GM12864 (cell line): ENCODE measurements around the gene BCAR3.

Experiments
- DNase-seq: peaks from one replicate; pipeline ENCODE4 v3.0.0-alpha.2; 2011; ENCODE audit warnings: low read depth
- H3K4me3 ChIP-seq: 2 replicates; pipeline ENCODE4 v1.5.1; 2011; ENCODE audit warnings: mild to moderate bottlenecking, low read depth, low read length, control low read depth
- TF ChIP-seq, protein P1 (sequence below): IDR thresholded peaks from 2 replicates; pipeline ENCODE4 v1.5.1; 2011; ENCODE audit warnings: low read depth, mild to moderate bottlenecking, moderate library complexity, low read length, control low read depth, inconsistent platforms; ENCODE audit errors: missing control alignments

BCAR3 gene

DNA sequence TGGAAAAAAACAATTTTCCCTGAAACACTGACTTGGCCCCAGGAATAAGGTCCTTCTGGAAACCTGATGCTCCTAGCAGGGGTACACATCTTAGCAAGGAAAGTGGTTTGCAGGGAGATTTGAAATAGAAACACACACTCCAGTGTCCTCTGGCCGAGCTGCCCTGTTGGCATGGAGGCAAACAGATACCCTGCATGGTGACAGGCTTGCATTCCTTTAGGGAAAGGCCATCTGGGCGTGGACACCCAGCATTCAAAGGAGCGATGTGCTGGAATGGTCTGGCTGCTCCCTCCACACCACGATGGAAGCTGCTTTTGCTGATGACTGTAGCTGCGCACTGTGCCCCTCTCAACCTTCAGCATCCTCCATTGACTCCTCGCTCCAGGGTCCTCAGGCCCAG lies 41.5 kb upstream of the BCAR3 start:
- H3K4me3 ChIP-seq: no peak overlapping the region
- no peak for DNase-seq
- TF ChIP-seq, protein P1, sequence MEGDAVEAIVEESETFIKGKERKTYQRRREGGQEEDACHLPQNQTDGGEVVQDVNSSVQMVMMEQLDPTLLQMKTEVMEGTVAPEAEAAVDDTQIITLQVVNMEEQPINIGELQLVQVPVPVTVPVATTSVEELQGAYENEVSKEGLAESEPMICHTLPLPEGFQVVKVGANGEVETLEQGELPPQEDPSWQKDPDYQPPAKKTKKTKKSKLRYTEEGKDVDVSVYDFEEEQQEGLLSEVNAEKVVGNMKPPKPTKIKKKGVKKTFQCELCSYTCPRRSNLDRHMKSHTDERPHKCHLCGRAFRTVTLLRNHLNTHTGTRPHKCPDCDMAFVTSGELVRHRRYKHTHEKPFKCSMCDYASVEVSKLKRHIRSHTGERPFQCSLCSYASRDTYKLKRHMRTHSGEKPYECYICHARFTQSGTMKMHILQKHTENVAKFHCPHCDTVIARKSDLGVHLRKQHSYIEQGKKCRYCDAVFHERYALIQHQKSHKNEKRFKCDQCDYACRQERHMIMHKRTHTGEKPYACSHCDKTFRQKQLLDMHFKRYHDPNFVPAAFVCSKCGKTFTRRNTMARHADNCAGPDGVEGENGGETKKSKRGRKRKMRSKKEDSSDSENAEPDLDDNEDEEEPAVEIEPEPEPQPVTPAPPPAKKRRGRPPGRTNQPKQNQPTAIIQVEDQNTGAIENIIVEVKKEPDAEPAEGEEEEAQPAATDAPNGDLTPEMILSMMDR: no peak

DNA sequence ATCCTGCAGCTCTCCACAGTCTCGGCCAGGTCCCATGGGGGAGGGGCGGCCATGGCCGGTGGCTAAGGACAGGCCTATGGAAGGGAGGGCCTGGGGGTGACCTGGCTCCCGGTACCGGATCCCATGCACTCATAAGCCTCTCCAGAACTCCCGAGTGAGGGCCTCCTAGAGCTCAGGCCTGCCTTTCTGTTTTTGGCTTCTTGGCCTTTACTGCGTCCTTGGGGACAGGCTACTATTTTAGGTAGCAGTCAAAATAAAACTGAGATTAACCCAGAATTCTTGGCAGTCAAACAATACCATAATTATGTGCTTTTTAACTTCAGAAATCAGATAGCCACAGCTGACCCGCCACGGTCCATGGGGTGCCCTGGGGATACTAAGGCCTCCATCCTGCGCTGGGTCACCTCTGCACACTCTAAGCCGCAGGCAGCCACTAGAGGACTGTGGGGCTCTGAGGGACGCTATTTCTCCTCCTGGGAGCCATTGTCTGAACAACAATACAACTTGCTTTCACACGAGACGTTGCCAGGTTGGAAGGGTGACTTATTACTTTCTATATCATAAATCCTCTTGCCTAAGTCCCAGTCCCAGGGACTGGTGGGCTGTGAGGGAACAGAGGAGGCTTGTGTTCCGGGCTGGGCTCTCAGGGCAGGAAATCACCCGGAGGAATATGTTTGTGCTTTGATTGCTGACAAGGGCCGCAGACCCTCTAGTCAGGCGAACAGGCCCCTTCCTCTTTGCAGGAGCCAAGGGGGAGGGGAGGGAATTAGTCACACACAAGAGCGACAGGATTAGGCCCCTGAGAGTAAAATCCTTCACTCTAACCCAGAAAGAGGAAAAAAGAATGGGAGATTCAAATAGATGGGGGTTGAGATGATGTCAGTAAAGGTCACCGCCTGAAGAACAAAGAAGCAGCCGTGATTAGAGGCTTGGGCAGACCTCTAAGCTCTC lies 40.7 kb upstream of the BCAR3 start:
- H3K4me3 ChIP-seq: no peak overlapping the region
- TF ChIP-seq, protein P1: no peak
- DNase-seq: no peak

DNA sequence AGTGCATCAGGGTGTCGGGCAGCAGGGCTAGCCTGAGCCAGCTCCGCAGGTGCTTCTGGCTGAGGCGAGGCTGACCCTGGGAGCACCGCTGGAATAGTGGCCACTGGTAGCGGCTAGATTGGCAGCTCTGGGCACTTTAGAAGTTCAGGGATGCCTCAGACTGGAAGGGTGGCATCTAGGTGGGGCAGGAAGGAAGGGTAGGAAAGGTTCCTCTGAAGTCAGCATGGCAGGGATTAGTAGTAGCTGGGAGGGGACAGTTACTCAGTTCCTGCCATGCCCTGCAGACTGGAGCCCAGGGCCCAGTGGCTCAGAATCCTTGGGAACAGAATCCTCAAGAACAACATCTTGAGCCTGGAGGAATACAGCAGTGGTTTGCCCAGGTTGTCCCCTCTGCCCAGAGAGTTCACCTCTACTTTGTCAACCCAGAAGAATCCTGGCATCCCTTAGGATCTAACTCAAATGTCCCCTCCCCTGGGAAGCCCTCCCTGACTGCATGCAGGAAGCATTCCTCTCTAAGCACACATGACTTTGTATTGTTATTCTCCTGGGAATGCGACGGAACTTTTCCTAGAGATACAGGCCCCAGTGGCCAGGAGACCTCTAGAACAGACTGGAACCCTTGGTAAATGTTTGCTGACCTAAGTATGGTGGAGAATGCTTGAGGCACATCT lies 39.5 kb upstream of the BCAR3 start:
- DNase-seq: no peak
- no peak overlapping the region for H3K4me3 ChIP-seq
- TF ChIP-seq, protein P1: no peak

DNA sequence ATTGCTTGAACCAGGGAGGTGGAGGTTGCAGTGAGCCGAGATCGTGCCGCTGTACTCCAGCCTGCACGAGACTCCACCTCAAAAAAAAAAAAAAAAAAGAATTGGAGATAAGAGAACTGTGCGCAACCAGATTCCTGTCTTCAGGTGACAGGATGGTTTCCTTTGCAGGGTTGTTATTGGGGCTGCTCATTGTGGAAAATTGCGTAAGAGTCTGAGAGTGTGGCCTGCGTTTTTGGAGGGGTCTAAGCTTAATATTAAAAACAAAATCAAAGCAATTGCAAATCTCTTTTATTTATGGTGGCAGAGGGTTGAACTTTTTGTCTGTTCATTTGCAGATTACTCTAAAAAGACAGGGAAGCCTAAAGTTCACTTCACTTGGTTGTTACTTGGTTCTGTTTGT lies 36.0 kb upstream of the BCAR3 start:
- TF ChIP-seq, protein P1: no peak
- no peak overlapping the region for H3K4me3 ChIP-seq
- DNase-seq: no peak

DNA sequence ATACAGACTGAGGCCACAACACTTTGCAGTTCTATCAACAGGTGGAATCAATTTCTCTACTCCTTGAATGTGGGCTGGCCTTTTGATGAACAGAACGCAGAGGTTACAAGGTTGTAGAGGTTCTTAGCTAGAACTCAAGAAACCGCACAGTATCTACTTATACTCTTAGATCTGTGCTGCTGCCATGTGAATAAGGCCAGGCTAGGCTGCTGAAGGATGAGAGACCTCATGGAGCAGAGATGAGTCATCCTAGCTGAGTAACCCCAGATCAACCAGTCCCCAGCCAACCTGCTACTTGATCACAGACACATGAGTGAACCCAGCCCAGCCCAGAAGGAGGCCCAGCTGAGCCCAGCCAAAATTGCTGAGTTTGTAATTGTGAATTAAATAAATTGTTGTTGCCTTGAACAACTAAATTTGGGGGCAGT lies 35.3 kb upstream of the BCAR3 start:
- H3K4me3 ChIP-seq: no peak overlapping the region
- no peak for DNase-seq
- TF ChIP-seq, protein P1: no peak

DNA sequence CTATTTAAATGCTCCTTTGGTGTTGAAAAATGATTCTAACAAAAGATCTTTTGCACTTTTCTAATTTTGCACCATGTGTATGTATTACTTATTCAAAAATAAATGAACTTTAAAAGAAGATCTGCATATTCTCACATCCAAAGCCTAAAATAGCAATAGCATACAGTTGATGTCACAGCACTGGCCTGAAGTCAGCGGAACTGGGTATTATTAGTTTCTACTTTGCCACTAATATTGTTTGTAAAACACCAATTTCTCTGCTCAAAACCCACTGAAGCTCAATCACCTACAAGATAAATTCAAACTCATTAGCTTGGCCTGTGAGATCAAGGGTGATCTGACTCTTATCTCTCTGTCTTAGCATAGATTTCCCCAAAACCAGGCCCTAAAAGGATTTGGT lies 34.5 kb upstream of the BCAR3 start:
- no peak overlapping the region for H3K4me3 ChIP-seq
- no peak for DNase-seq
- TF ChIP-seq, protein P1: no peak
